ENCODE results near the gene MAP2K2. TPM values are rescaled to one million over a fixed set of nuclear protein-coding genes. Genes with fewer than 3 reads are reported as not detected.
A peak's percentile ranks its signal among the peaks of the same experiment; 100 is the strongest.

MAP2K2 gene
- total and polyA plus RNA-seq, 9 of the 15 experiments (the other 6 are each of a cell fraction or from before 2014, with no cell fraction given) = 1.0 to 151 (median 58.3) TPM

DNA sequence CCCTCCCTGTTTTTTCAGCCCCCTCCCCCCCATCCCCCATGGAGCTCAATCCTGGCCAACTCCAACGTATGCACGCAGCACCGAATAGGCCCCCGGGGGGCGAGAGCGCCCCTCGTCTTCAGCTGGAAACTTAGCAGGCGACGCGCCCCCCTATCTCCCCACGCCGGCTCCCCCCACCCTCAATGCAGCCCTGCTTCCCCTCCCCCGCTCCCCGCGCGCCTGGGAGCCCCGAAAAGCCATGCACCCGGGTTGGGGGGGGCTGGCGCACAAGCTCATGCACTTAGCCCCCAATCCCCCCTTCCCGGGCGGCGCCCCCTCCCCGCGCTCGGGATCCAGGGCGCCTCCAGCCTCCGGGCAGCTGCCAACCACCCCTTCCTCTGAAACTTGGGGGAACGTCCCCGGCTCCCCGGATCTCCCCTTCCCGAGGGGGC lies 57.7 kb downstream of the MAP2K2 start (continued):
- no peak for TF ChIP-seq RAD21 (CRISPR knock-in tag; conservative IDR thresholded peaks at IDR 0.05 in 1 of 2, IDR thresholded peaks at IDR 0.05 in 1 of 2)
- no peak for TF ChIP-seq ZMIZ1 (IDR thresholded peaks at IDR 0.05; ENCODE audit: low read depth in 2 of 2, low read length in 2 of 2)
- TF ChIP-seq, protein P1, sequence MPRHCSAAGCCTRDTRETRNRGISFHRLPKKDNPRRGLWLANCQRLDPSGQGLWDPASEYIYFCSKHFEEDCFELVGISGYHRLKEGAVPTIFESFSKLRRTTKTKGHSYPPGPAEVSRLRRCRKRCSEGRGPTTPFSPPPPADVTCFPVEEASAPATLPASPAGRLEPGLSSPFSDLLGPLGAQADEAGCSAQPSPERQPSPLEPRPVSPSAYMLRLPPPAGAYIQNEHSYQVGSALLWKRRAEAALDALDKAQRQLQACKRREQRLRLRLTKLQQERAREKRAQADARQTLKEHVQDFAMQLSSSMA (CRISPR knock-in tag; IDR thresholded peaks at IDR 0.05) = no peak
- TF ChIP-seq PRPF4 (IDR thresholded peaks at IDR 0.05; ENCODE audit: insufficient read depth, low read depth, low read length, poor library complexity, severe bottlenecking) = no peak
- no peak for TF ChIP-seq NEUROD1 (IDR thresholded peaks at IDR 0.05; ENCODE audit: borderline replicate concordance, low read depth, low read length, partially characterized antibody)
- TF ChIP-seq, protein P2, sequence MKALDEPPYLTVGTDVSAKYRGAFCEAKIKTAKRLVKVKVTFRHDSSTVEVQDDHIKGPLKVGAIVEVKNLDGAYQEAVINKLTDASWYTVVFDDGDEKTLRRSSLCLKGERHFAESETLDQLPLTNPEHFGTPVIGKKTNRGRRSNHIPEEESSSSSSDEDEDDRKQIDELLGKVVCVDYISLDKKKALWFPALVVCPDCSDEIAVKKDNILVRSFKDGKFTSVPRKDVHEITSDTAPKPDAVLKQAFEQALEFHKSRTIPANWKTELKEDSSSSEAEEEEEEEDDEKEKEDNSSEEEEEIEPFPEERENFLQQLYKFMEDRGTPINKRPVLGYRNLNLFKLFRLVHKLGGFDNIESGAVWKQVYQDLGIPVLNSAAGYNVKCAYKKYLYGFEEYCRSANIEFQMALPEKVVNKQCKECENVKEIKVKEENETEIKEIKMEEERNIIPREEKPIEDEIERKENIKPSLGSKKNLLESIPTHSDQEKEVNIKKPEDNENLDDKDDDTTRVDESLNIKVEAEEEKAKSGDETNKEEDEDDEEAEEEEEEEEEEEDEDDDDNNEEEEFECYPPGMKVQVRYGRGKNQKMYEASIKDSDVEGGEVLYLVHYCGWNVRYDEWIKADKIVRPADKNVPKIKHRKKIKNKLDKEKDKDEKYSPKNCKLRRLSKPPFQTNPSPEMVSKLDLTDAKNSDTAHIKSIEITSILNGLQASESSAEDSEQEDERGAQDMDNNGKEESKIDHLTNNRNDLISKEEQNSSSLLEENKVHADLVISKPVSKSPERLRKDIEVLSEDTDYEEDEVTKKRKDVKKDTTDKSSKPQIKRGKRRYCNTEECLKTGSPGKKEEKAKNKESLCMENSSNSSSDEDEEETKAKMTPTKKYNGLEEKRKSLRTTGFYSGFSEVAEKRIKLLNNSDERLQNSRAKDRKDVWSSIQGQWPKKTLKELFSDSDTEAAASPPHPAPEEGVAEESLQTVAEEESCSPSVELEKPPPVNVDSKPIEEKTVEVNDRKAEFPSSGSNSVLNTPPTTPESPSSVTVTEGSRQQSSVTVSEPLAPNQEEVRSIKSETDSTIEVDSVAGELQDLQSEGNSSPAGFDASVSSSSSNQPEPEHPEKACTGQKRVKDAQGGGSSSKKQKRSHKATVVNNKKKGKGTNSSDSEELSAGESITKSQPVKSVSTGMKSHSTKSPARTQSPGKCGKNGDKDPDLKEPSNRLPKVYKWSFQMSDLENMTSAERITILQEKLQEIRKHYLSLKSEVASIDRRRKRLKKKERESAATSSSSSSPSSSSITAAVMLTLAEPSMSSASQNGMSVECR (CRISPR knock-in tag; IDR thresholded peaks at IDR 0.05) = no peak
- TF ChIP-seq MCM3 (IDR thresholded peaks at IDR 0.05) = no peak
- TF ChIP-seq OTX1 (CRISPR knock-in tag; IDR thresholded peaks at IDR 0.05) = no peak
- TF ChIP-seq POLR2A (conservative IDR thresholded peaks at IDR 0.05) = peak; percentile 42; the same call in 1 of the 2 replicates
- no peak for TF ChIP-seq NCOA1 (IDR thresholded peaks at IDR 0.05; ENCODE audit: low read depth)
- TF ChIP-seq CHCHD3 (CRISPR knock-in tag; IDR thresholded peaks at IDR 0.05) = no peak
- TF ChIP-seq PHB2 (IDR thresholded peaks at IDR 0.05; ENCODE audit: low read depth) = no peak
- TF ChIP-seq POLR2AphosphoS5 (IDR thresholded peaks at IDR 0.05; ENCODE audit: control insufficient read depth, insufficient read depth, low read depth, low read length) = 0 out of 2 replicates have a peak, but pooled peaks have one; percentile 17
- no peak for TF ChIP-seq FOSL1 (tag; conservative IDR thresholded peaks at IDR 0.05)
- TF ChIP-seq CEBPB (tag; IDR thresholded peaks at IDR 0.05) = no peak
- no peak for TF ChIP-seq PHTF2 (CRISPR knock-in tag; IDR thresholded peaks at IDR 0.05)
- no peak for TF ChIP-seq NR4A1 (CRISPR knock-in tag; IDR thresholded peaks at IDR 0.05)
- no peak for TF ChIP-seq NR4A1 (tag; IDR thresholded peaks at IDR 0.05)
- no peak; the same call in 1 of the 2 replicates for TF ChIP-seq HDAC2 (IDR thresholded peaks at IDR 0.05)
- TF ChIP-seq, protein P3, sequence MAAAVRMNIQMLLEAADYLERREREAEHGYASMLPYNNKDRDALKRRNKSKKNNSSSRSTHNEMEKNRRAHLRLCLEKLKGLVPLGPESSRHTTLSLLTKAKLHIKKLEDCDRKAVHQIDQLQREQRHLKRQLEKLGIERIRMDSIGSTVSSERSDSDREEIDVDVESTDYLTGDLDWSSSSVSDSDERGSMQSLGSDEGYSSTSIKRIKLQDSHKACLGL (CRISPR knock-in tag; IDR thresholded peaks at IDR 0.05; ENCODE audit: borderline replicate concordance, poor library complexity, severe bottlenecking) = no peak
- TF ChIP-seq MIER1 (IDR thresholded peaks at IDR 0.05; ENCODE audit: low read depth) = no peak
